HEK293 (cell line): Measurements from ENCODE around the gene ACTG1.

Experiments used
- ZBTB21 ChIP-seq: fragments of 450-650 bp; formaldehyde crosslinking; IDR thresholded peaks from 2 replicates; pipeline ENCODE4 v1.5.1; 2017; ENCODE audit warnings: missing biosample characterization, missing genetic modification characterization
- ZEB2 ChIP-seq: fragments of 450-650 bp; formaldehyde crosslinking; IDR thresholded peaks from 2 replicates; pipeline ENCODE4 v1.5.1; 2016; ENCODE audit warnings: missing biosample characterization, missing genetic modification characterization
- ZNF23 ChIP-seq: fragments of 450-650 bp; formaldehyde crosslinking; IDR thresholded peaks from 2 replicates; pipeline ENCODE4 v1.5.1; 2016; ENCODE audit warnings: missing biosample characterization, missing genetic modification characterization, borderline replicate concordance
- ZNF529 ChIP-seq: fragments of 450-650 bp; formaldehyde crosslinking; IDR thresholded peaks from 2 replicates; pipeline ENCODE4 v1.5.1; 2017; ENCODE audit warnings: missing genetic modification characterization, missing biosample characterization; ENCODE audit not compliant: insufficient replicate concordance
- TF ChIP-seq, protein P1 (sequence below): fragments of 450-650 bp; formaldehyde crosslinking; IDR thresholded peaks from 2 replicates; pipeline ENCODE4 v1.5.1; 2016; ENCODE audit warnings: missing biosample characterization, missing genetic modification characterization
- TF ChIP-seq, protein P2 (sequence below): fragments of 450-650 bp; formaldehyde crosslinking; IDR thresholded peaks from 2 replicates; pipeline ENCODE4 v1.5.1; 2016; ENCODE audit warnings: missing biosample characterization, missing genetic modification characterization

DNA sequence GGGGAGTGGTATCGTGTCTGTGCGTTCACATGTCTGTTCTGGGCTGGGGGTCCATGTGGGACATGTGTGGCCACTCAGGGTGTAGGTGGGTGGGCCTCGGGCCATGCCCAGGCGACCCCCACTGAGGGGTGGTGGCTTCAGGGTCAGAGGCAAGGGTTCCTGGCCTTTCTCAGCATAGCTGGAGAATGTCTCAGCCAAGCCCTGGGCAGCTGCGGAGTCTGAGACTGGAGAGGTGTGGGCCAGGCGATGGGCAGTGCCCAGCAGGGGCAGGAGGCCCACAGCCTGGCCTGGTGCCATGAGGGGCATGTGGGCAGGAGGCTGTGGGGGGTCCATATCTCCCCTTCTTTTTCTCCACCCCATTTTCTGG, 16.8 kb upstream of the ACTG1 start:
- TF ChIP-seq, protein P1, sequence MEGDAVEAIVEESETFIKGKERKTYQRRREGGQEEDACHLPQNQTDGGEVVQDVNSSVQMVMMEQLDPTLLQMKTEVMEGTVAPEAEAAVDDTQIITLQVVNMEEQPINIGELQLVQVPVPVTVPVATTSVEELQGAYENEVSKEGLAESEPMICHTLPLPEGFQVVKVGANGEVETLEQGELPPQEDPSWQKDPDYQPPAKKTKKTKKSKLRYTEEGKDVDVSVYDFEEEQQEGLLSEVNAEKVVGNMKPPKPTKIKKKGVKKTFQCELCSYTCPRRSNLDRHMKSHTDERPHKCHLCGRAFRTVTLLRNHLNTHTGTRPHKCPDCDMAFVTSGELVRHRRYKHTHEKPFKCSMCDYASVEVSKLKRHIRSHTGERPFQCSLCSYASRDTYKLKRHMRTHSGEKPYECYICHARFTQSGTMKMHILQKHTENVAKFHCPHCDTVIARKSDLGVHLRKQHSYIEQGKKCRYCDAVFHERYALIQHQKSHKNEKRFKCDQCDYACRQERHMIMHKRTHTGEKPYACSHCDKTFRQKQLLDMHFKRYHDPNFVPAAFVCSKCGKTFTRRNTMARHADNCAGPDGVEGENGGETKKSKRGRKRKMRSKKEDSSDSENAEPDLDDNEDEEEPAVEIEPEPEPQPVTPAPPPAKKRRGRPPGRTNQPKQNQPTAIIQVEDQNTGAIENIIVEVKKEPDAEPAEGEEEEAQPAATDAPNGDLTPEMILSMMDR: no peak
- TF ChIP-seq, protein P2, sequence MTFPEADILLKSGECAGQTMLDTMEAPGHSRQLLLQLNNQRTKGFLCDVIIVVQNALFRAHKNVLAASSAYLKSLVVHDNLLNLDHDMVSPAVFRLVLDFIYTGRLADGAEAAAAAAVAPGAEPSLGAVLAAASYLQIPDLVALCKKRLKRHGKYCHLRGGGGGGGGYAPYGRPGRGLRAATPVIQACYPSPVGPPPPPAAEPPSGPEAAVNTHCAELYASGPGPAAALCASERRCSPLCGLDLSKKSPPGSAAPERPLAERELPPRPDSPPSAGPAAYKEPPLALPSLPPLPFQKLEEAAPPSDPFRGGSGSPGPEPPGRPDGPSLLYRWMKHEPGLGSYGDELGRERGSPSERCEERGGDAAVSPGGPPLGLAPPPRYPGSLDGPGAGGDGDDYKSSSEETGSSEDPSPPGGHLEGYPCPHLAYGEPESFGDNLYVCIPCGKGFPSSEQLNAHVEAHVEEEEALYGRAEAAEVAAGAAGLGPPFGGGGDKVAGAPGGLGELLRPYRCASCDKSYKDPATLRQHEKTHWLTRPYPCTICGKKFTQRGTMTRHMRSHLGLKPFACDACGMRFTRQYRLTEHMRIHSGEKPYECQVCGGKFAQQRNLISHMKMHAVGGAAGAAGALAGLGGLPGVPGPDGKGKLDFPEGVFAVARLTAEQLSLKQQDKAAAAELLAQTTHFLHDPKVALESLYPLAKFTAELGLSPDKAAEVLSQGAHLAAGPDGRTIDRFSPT (tag by site-specific recombination): peak; percentile 25; the same call in 1 of the 2 replicates
- TF ChIP-seq ZEB2 (tag by site-specific recombination) (no peak), ZNF23 (tag by site-specific recombination) (no peak), ZBTB21 (tag by site-specific recombination) (no peak), ZNF529 (tag by site-specific recombination) (no peak)
